NOMO-1 treated with dmso at 0.1 percent for 144 hours (cell line): ENCODE measurements around the gene IL31RA.

Source experiments
- DNase-seq: peaks from one replicate; lab custom pipeline; 2025; ENCODE audit not compliant: unreplicated experiment; lab: John Stamatoyannopoulos, UW

IL31RA gene

DNA sequence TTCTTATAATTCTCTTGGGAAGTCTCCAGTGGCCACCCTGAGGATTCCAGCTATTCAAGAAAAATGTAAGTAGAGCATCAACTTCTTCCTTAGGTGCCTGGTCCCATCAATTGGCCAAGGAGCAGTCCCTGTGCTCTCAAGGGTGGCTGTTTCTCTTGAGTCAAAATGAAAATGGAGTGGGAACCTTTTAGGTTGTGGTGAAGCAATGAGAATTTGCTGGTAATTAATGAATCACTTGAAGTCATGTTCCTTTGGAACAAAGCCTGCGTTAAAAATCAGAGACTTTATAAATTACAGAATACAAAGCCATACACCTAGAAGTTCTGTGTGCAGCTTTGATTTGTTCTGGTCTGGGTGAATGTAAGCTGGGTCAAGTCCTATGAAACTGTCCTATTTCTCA, 48.9 kb downstream of the IL31RA start:
- no peak for DNase-seq

DNA sequence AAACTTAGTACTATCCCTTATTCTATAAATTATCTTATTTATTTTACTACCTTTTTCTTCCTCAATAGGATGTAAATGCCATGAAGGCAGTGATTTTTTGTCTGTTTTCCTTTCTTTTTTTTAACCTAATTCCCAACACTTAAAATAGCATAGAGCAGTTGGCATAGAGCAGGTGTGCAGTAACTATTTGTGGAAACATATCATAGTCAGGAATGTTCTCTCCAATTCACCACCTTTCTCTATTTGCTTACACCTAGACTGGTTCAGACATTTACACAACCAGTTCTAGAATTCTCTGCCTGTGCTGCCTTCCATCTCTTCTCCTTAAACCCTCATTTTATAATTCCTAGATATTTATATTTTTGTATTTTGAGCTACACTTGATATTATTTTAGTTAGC, 49.6 kb downstream of the IL31RA start:
- no peak for DNase-seq

GRCh38 chr5:55902696-55903095, 51.5 kb downstream of the IL31RA start:
- DNase-seq, result no peak

DNA sequence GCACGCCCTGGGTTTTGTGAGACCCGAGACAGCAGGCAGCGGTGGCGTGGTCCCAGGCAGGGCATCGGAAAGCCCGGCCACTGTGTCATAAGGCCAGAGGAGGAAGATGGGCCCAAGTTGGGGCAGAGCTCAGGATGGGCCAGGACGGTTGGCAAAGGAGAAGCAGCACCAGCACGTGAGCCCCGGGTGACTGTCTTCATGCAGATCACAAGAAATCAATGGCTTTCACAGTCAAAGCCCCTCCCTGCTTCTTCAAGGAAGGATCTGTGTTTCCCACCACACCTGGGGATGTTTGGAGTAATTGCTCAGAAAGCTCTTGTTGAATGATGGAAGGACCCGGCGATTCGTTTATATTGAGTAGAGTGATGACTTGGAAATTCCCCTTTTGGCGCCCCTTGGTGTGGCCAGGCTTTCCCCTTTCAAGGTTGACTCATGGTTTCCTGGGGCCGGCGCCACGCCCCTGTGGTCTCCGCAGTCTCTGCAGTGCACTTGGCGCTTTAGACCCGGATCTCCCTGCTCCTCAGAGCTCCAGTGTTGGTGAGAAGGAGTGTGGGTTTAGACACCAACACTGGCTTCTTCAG, 52.1 kb downstream of the IL31RA start:
- DNase-seq, result peak; percentile 79

DNA sequence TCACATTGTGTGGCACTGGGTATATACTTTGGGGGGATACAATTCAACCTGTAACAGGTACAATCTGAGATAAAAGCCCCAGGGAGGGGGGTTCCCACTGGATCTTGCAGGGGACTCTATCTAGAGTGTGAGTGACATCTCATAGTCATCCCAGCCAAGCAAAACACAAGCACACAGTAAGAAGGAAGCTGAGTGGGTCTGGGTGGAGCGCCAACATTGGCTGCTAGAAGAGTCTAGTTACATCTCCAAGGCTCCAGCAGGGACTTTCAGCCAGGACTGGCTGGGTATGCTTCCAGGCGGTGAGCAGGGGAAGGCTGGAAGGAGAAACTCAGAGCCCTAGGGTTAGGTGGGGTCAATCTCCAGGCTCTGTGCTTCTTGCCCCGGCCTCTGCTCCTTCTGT, 53.0 kb downstream of the IL31RA start:
- DNase-seq, result no peak

DNA sequence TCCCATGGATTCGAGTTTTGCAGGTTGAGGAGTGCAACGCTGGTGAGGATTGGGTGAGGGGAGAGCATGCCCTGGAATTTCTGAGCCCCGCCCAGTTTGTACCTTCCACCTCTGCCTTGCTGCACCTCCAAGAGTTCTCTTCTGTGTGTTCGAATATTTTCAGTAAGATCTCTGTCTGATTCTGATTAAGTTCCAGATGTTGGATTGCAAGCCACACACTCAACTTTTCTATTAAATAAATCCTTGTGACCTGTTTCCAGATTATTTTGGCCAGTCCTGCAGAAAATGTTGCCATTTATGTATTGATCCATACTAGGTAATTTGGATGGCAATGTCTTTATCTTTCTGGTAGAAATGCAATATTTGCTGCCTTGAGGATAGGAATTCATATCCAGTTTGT, 54.1 kb downstream of the IL31RA start:
- DNase-seq, result no peak

DNA sequence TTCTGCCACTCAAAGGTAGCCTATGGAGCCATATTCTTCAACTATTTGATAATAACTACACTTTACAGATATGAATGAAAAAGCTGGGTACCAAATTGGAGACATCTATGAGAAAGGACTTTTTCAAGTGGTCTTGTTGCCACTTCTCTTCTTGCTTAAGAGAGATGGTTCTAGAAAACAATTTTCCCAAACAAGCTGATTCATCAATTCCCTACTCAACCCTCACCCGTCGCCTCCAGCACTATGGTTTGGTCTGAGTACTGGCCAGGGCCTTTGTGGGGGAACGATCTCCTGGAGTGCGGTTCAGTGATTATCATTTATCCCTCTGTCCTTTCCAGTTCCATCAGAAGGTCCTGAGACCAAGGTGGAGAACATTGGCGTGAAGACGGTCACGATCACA, 56.8 kb downstream of the IL31RA start:
- DNase-seq, result no peak

DNA sequence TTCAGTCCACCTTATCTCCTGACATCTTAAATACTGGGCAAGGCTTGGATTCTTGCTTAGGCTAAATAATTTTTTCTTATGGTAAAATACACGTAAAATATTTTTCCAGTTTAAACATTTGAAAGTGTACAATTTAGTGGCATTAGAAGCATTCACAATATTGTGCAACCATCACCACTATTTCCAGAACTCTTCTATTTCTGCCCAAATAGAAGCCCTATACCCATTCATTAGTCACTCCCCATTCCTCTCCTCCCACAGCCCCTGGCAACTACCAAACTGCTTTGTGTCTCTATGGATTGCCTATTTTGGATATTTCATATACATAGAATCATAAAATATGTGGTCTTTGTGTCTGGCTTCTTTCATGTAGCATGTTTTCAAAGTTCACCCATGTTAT, 57.6 kb downstream of the IL31RA start:
- DNase-seq, result no peak

DNA sequence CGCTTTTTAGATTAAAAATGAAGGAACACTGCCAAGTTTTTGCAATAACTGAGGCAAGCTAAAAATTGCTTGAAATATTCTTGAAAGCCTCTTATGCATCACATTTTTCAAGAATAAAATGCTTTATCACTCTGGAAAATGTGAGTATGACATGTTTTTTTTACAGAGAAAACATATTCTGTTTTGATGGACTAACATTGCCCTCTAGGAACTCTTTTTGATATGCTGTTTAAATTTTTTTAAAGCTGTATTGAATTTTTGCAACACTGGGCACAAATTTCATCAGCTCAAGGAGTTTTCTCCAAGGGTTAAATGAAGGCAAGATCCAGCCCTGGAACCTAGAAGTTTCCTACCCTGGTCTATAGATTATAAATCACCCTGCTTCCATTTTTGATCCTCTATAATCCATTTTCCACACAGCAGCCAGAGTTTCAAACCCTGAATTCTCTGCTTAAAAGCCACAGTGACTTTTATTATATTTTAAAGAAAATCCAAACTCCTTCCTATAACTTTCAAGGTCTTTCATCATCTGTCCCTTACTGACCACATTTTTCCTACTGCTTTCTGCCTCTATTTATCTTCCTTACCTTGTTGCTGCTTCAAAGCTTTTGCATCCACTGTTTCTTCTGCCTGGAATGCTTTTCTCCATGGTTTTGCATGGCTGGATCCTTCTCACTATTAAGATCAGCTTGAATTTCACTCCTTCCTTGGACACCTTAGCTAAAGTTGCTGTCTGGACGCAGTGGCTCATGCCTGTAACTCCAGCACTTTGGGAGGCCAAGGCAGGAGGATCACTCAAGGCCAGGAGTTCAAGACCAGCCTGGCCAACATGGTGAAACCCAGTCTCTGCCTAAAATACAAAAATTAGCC, 60.9 kb downstream of the IL31RA start:
- no peak for DNase-seq

DNA sequence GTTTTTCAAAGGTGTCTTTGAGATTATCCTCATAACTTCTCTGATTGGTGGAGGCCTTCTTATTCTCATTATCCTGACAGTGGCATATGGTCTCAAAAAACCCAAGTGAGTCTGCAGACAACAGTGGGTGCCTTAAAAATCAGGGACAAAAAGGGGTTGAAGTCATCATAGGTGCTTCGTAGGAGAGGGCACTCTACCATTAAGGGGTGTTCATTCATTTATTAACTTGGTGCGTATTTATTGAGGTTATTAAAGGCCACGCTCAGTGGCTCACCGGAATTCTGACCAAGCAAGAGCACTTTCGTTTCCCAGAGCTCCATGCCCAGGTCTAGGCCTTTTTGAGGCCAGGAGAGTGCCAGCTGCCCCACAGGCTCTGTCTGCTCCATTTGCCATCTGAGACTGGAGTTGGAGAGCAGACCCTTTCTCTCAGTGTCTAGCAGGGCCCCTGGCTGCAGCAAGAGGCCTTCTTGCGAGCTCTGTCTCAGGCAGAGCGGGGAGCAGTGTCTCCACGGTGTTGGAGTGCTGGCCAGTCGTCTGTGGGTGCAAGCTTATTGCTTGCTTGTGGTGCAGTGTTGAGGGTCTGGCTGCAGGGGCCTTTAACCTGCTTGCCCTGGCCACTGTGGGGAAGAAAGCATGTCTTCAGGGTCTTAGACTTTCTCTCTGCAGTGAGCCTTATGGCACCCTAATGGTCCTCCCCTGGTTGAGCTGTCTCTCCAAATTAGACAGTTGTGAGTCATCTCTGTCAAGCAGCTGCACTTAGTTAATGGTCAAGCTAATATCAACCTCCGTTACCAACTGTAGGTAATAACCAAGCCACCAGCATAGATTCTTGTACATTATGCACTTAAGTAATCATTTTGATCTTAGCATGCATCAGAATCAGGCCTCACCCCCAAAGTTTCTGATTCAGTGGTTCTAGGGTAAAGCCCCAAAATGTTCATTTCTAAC, 62.6 kb downstream of the IL31RA start:
- no peak for DNase-seq

- DNase-seq, result no peak
Observed at GRCh38 chr5:55914971-55915370, 63.8 kb downstream of the IL31RA start.

DNA sequence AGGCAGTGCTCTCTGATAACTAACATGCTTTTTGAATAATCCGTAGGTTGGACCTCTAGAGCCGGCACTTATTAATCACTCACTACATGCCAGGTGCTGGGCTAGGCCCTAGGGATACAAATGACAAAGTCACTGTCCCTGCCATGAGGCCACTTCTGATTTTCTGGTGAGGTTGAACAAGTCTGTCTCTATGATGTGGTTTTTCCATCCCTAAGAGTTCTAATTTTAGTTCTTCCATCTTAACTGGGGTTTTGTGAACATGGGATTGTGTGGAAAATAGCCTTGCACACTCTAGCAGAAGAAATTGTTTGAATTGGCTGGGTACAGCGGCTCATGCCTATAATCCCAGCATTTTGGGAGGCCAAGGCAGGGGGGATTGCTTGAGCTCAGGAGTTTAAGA, 64.6 kb downstream of the IL31RA start:
- no peak for DNase-seq

DNA sequence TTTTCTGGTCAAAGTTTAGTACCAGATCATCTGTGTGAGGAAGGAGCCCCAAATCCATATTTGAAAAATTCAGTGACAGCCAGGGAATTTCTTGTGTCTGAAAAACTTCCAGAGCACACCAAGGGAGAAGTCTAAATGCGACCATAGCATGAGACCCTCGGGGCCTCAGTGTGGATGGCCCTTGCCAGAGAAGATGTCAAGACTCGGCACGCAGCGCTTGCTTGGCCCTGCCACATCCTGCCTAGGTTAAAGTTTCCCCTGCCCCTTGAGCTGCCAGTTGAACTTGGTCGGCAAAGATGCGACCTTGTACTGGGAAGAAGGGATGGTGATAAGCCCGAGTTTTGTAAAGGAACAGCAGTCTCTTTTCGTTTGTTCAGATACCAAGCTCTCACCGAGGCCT, 65.8 kb downstream of the IL31RA start:
- no peak for DNase-seq

DNA sequence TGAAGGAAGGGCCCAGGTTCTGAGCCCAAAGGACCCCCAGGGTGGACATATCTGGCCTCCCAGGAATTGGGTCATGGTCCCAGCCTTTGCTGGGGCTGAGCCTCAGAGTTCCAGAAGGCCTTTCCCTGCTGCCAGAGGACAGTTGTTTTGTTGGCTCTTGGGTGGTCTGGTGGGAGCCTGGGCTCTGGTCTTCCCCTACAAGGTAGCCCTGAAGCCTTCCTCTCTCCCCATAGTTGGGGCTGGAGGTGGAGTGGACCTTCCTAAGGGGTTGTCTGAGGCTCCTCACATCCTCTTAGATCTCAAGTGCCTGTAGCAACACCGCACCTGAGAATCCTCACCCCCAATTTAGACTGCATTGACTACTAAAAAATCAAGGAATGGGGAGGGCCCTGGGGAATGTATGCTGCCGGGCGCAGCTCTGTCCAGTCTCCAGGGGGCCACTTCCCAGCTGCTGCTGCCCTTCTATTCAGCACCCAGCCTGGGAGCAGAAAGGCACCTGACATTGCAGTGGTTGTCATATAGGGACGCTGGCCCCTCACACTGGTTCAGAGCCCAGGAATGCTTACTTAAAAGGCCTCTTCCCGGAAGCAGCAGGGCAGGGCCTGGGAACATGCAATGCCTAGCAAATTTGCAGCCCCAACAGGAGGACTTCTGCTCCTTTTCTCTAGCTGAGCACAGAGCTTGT, 66.4 kb downstream of the IL31RA start:
- no peak for DNase-seq

GRCh38 chr5:55918087-55919035, 67.2 kb downstream of the IL31RA start:
- no peak for DNase-seq

- no peak for DNase-seq
Observed at GRCh38 chr5:55919625-55920024, 68.5 kb downstream of the IL31RA start.

DNA sequence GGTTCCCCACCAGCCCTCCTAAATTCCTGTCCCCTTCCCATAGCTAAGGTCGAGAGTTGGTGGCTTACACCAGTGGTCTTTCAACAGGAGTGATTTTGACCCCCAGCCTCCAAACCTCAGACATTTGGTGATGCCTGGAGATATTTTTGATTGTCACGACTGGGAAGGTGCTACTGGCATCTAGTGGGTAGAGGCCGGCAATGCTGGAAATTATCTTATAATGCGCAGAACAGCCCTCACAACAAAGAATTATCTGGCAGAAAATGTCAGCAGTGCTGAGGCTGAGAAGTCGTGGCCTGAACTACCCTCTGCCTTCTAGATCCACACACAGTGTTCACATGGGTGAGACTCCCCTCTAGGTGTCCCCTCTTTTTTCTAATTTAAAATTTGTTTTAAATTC, 69.6 kb downstream of the IL31RA start:
- no peak for DNase-seq

DNA sequence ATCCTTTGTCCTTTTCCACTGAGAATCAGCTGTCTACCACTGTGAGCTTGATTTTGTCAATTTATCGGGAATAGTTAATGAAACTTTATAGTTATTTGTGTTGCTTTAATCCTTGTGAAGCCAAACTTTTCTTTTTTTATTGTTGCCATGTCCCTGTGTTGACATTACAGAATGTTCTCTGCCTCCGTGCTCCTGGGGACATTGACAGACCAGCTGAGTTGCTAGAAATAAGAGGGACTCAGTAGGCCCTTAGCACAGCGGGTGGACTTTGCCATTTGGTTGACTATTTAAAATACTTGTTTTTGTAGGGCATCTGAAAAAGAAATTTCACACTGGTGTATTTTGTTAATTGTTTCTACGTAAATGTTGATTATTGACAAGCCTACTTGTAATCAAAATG, 70.5 kb downstream of the IL31RA start:
- DNase-seq, result no peak

GRCh38 chr5:55923177-55923771, 72.1 kb downstream of the IL31RA start:
- DNase-seq, result no peak
